ENCODE data around the gene TLE3. TPM values are rescaled to one million over a fixed set of nuclear protein-coding genes. Genes with fewer than 3 reads are reported as not detected.
"Not testable (repeated sequence)": the region's sequence is repeated elsewhere in the genome, so short reads cannot be mapped to it uniquely, and the experiment has no call there.

TLE3 gene
- polyA plus RNA-seq (ENCODE audit: insufficient read length in 3 of 3): 10 to 100 TPM; 38.1 to 44.6 (median 42.1) TPM
- long read RNA-seq, donor 1: 0 reads
- long read RNA-seq, donor 2, partial matches to known transcripts: 0 of 1 reads
- long read RNA-seq, donor 2, other reads (novel, unspliced or antisense): 0 of 1 reads
- long read RNA-seq, donor 3: 0 reads
- long read RNA-seq, donor 4, partial matches to known transcripts: 0 of 1 reads
- long read RNA-seq, donor 4, other reads (novel, unspliced or antisense): 0 of 1 reads
- long read RNA-seq, donor 5: 0 reads
- long read RNA-seq, donor 6: 0 reads
- long read RNA-seq, donor 7, partial matches to known transcripts: 5 of 5 reads
- long read RNA-seq, donor 7, other reads (novel, unspliced or antisense): 0 of 5 reads
- long read RNA-seq, donor 8: 0 reads
- long read RNA-seq, donor 9, partial matches to known transcripts: 0 of 1 reads
- long read RNA-seq, donor 9, other reads (novel, unspliced or antisense): 0 of 1 reads
- long read RNA-seq, donor 10, partial matches to known transcripts: 0 of 1 reads
- long read RNA-seq, donor 10, other reads (novel, unspliced or antisense): 0 of 1 reads
- long read RNA-seq, donor 11: 0 reads
- long read RNA-seq, donor 12, partial matches to known transcripts: 0 of 1 reads
- long read RNA-seq, donor 12, other reads (novel, unspliced or antisense): 0 of 1 reads
- long read RNA-seq, donor 13, partial matches to known transcripts: 7 of 8 reads
- long read RNA-seq, donor 13, other reads (novel, unspliced or antisense): 0 of 8 reads
- long read RNA-seq, donor 14: 0 reads
- long read RNA-seq, donor 15: 0 reads
- long read RNA-seq, donor 16: 0 reads

DNA sequence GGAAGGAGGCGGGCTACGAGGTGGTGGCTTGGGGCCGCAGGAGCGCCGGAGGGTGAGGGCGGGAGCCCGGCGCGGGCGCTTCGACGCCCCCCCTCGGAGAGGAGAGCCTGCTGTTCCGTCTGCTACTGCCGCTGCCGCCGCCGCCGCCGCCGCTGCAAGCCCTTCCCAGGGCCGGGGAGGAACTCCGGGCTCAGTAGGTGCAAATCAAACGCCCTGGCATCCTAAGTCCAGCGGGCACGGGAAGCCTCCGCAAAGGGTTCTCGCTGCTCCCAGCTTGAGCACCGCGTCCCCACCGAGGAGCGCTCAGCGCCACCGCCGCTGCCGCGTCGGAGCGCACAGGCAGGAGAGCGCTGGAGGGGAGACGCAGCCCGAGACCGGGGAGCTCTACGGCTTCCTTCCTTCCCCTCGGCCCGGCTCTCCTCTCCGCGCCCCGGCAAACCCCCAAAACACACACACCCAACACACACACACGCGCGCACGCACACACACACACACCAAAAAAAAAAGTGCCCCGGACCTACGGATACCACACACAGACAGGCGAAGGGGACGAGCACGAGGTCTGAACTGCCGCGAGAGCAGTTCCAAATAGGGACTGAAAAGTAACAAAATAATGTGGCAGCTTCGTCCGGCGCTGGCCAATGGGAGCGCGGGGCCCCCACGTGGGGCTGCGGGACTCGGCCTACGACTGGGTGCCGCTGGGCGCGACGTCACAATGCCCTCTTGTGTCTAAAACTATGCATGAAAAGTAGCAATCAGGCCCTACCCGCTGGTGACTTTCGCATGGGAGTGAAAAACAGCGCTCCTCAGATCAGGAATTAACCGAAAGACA lies at the start of gene TLE3:
Gene TLE3, minus strand, starts transcription at position 597 of the 832 bp plus-strand sequence. CDS start 1,119 bp downstream, outside the sequence.
- DNase-seq: peak; percentile 98

DNA sequence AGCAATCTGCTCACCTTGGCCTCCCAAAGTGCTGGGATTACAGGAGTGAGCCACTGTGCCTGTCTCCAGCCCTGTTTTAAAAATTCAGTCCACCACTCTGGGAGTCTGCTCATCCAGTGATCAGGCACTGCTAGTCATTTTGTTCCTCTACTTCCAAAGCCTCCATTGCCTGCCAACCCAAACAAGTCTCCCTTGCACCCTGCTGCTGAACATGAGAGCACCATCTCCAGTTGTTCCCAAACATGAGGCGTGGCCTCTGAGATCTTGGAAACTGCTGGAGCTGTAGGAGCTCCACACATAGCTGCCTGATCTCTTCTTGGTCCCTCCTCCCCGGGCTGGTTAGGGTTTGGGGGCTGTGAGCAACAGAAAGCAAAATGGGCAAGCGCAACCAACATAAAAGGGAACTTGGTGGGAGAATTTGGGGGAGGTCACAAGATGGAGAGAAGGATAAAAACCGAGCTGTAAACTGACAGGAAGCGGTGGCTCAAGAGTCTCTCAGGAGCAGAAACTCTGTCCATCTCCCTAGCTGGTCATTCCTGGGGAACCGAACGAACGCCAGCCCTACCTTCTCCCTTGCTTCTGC lies 49.6 kb upstream of the TLE3 start:
- no peak for DNase-seq

DNA sequence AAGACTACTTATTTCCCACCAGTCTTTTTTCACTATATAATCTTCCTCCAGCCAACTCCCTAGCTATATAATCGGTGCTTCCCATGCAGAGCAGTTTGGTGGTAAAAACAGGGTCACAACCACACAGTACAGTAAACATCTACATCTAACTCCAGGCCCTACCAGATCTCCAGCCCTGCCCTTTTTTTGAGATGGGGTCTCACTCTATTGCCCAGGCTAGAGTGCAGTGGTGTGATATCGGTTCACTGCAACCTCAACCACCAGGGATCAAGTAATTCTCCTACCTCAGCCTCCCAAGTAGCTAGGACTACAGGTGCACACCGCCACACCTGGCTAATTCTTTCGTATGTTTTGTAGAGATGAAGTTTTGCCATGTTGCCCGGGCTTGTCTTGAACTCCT lies 49.1 kb upstream of the TLE3 start:
- DNase-seq: no peak

DNA sequence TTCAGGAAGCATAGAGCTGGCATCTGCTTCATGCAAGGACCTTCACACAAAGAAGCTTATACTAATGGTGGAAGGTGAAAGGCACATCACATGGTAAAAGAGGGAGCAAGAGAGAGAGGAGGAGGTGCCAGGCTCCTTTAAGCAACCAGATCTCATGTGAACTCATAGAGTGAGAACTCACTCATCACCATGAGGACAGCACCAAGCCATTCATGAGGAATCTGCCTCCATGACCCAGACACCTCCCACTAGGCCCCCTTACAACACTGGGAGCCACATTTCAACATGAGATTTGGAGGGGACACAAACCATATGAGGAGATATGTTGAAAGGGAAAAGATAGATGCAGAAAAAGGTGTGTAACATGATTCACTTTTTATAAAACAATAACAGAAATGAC lies 48.4 kb upstream of the TLE3 start:
- DNase-seq: no peak

DNA sequence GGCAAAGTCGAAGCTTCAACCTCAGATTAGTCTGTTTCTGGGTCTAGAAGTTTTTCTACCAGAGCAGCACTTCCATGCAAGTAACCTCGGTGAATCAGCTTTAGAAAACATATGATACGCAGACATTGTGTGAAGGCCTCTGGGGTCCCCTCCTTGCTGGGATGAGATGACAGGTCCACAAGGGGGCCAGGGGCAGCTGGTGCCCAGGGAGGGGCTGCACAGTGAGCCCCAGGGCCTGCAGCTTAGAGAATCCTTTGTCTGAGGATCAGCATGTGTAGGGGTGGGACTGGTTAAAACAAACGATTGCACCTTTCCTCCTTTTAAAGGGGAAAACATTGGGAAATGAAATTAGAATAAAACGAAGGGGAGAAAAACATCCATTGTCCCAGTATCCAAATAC lies 47.5 kb upstream of the TLE3 start:
- DNase-seq: no peak

DNA sequence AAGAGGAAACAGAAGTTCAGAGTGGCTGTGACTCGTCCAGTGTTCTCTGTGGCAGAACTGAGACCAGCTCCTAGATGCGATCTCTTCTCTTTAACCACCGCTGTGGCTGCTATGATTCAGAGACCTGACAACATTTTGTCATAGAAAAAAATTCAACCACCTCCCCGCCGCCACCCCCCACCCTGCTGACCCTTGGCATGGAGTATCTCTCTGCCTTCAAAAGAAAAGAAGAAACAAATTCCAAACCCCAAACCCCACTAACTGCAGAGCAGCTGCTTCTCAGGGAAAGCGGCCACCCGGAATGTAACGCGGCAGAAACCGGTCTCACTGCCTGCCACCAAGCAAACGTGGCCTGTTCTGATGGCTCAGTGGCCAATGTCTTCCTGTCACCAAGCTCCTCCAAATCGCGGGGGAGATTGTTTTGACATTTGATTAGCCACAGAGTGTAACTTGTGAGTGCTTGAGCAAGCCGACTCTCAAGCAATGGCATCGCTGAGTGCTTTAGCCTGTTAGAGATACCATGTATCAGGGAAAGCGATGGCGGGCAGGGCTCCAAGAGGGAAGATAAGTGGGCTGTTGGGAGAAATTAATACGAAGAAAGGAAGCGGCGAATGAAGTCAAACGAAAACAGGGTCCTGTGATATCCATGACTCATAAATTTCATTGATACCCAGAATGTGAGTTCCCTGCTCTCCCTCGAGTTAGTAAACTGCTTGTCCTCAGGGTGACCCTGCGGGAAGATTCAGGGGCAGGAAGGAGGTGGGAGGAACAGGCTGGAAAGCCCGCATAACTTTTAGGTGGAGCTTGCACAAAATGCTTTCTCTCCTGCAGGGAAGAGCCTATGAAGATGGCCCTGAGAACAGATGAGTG lies 44.8 kb upstream of the TLE3 start:
- peak; percentile 60 for DNase-seq

DNA sequence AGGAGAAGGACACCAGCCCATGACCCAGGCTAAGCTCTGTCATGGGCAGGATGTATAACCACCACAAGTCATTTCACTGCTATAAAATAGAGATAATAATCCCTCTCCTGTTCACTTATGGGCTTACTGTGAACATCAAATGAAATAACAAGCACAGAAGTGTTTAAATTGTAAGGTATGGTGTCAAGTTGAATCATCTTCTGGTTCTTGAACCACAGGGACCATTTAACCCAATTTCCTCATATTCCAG lies 44.3 kb upstream of the TLE3 start:
- no peak for DNase-seq

DNA sequence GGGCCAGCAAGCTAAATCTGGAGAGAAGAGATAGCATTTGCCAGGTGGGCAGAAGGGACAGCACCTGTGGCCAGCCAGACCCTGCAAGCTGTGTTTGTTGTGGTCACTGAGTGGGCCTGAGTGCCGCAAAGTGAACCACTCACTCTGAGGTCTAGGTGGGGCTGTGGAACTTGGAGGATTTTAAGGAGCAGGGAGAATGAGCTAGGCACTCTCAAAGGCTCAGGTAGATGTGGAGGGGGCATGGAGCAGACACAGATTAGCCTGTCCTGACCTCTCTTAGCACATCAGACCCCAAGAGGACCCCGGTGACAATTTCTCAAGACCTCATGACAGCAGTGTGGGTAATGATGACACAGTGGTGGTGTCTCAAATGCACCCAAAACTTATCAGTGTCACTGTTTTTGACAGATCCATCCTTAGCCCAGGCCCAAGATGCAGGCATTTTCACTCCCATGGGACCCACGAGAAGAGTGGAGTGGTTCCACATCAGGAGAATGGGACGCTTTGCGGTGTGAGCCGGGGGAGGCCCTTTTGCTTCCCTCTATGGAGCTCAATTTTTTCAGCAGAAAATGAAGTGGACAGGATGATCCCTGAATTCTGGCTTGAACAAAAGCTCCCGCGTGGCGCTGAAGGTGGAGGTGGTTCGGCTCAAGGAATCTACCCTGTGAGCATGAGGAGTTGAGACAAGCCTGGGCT lies 43.8 kb upstream of the TLE3 start:
- no peak for DNase-seq

DNA sequence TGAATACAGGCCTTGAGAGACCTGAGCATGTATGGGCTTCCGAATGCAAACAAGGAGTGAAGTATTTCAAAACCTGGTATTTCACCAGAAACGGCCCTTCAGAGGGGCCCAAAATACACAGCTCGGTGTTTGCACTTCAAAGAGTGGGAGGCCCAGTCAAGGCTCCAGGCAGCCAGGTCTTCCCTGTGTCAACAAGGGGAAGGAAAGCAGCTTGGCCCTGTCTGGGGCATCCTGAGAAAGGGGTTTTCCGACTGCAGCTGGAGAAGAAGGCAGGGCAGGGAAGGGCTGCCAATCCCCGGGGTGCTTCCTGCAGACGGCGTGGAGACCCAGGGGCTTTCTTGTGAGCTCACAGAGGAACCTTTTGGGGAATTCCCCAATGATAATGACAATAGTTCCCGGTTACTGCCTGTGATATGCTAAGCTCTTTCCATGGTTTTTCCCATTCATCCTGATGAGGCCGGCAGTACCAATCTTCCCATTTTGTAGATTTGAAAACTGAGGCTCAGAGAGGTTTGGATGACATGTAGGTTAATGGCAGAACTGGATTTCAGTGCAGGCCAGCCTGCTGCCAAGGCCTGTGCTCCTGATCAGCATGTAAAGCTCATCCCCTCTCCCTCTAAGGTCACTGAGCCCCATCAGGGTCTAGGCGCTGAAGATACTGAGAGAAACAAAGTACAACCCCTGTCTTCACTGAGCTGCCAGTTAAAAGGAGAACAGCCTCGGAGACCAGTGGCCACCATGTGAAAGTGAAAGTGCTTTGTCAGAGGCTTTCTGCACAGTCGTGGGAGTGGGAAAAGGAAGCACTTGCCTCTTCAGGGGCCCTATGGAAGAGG lies 43.0 kb upstream of the TLE3 start:
- no peak for DNase-seq

DNA sequence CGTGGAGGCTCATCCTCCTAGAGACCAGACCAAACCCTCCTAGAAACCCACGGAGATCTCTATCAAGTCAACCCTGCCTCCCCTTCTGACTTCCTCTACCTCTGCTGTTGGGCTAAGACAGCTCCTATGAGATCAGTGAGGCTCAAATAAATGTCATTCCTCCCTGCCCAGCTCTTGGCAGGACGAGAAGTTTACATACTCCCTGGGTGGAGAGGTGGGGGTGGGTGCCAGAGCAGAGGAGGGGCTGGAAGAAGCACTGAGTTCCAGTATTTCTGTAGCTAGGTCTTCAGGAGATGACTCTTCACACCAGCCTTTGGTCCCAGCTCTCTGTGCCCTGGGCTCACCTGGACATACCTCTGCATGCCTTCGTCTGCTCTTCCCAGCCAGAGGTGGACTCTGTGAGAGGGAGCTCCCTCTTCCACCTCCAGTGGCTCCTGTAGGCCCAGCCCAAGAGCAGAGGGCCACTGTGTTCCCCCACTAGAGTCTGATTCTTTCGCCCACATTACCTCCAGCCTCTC lies 42.4 kb upstream of the TLE3 start:
- no peak for DNase-seq

DNA sequence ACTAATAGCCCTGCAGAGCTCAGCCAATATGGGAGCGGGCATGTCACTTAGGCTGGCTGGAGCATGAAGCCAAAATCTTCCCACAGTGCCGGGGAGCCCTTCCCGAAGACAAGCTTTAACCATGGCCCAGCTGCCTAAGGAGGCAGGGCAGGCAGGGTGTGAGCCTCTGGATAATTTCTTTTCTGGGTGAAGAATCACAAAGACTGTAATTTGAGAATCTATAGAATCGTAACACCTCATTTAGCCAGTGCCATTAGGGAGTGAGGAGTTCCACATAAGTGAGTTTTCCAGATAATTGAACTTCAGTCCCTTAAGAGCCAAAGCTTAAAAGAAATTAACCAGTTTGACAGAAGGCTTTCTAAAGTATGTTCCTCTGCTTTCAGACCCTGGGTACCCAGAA lies 40.2 kb upstream of the TLE3 start:
- DNase-seq: peak; percentile 54

DNA sequence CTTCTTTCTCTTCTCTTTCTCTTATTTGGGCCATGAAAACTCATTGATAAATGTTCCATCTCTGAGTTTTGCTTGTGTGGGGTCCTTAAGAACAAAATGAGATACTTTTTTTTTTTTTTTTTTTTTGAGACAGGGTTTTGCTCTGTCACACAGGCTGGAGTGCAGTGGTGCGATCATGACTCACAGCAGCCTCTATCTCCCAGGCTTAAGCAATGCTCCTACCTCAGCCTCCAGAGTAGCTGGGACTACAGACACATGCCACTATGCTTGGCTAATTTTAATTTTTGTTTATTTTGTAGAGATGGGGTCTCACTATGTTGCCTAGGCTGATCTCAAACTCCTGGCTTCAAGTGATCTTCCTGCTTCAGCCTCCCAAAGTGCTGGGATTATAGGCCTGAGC lies 39.3 kb upstream of the TLE3 start:
- DNase-seq: not testable (repeated sequence)

DNA sequence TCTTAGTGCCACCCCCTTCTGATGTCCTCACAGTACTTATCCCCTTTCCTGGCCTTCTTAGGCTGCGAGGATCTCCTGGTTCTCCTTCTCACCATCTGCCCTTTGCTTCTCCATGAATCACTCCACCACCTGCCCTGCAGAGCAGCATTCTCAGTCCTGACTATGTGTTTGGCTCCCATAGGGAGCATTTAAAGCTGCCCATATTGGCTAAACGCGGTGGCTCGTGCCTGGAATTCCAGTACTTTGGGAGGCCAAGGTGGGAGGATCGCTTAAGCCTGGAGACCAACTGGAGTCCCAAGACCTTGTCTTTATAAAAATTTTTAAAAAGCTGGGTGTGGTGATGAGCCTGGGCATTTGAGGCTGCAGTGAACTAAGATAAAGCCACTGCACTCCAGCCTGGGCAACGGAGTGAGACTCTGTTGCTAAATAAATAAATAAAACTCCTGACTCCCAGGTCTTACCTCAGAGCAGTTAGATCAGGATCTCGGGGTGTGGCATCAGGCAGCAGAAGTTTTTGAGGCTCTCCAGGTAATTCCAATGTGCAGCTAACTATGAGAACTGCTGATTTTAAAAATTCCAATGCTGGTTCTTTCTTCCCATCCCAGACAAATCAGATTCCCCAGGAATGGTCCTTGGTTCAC lies 36.2 kb upstream of the TLE3 start:
- no peak for DNase-seq

DNA sequence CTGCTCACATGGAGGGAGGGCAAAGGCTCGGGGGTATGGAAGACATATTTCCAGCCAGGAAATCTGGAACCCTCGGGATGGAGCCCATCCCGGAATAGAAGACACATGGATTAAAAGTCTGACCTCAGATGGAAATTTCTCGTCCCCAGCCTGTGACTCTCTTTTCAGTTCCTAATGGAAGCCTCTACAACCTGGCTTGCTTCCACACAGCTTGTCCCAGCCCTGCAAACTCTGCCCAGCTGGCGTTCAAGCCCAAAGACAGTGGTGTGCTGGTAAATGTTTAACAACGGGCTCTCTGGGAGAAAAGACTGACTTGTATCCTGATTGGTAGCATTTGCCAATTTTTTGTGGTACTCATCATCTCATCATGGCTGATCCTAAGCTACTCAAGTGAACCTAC lies 35.6 kb upstream of the TLE3 start:
- no peak for DNase-seq

DNA sequence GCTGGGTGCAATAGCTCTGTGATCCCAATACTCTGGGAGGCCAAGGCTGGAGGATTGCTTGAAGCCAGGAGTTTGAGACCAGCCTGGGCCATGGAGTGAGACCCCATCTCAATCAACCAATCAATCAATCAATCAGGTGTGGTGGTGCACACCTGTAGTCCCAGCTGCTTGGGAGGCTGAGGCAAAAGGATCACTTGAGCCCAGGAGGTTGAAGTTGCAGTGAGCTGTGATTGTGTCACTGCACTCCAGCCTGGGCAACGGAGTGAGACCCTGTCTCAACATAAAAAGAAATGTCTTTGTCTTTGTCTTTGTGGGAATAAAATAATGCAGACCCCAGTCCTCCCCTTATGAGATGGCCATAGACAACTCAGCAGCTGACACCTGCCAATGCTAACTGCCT lies 34.9 kb upstream of the TLE3 start:
- DNase-seq: no peak

DNA sequence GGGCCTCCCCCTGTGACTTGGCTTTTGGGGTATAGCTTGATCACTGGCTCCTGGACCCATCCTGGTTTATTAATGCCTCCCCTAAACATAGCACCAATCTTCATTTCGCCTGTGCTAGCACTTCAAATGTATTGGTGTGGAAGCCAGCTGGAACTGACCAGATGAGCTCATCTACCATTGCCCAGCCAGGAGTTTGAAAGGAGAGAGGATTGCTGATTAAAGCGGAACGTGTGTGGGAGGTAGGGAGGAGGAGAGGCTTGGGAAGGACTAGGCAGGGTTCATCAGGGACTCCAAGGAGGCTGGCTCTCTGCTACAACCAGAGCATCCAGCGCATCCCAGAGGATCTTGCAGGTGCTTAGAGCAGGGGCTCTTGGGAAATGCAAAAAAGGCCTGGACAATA lies 34.4 kb upstream of the TLE3 start:
- DNase-seq: peak; percentile 68

DNA sequence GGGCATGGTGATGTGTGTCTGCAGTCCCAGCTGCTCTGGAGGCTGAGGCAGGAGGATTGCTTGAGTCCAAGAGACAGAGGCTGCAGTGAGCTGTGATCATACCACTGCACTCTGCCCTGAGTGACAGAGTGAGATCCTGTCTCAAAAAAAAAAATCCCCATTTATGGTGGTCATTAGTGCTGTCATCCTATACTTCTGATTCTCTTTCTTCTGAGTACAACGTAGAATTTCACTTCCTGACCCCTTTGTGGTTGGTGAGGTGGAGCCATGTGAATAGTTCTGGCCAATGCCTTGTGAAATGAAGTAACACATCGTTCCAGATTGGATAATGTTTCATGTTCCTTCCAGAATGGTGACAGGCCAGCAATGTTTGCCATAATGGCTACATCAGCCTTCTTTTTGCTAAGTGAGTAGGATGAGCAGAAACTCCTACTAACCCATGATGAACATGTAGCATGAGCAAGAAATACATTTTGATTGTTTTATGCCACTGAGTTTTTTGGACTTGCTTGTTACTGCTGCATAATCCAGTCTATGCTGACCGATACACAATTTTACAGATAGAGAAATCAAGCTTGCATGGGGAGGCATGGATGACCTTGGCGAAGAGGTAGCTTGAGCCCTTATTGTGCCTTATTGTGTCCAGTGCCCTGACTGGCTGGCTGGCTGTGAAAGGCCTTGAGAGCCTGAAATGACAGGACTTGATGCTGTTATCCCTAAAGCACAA lies 30.9 kb upstream of the TLE3 start:
- DNase-seq: no peak

DNA sequence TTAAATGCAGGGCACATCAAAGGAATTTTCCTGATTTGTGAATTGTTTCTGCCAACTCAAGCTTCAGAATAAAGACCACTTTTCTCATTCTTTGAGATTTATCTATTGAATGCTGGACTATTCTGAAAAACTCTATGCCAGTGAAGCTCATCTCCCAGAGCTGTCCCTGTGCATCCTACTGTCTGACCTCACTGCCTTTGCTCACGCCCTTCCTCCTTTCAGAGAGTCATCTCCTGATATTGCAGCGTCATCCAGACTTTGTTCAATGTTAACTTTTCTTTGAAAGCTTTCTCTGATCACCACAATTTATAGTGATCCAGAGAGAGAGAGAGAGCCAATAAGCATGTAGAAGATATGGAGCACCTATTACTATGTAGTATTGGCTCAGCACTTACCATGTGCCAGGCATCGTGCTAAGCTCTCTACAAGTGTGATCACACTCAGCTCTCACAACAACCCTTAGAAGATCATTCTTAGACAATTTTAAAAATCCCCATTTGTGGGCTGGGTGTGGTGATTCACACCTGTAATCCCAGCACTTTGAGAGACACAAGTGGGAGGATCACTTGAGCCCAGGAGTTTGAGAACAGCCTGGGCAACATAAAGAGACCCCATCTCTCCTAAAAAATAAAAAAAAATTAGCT lies 30.2 kb upstream of the TLE3 start:
- DNase-seq: no peak
